A549 (cell line): ENCODE data around the gene FAM181A.

Source experiments
- BHLHE40 ChIP-seq: IDR thresholded peaks from 2 replicates; pipeline ENCODE4 v1.6.1; 2012; ENCODE audit warnings: low read depth, low read length, inconsistent platforms
- CEBPB ChIP-seq, 2 experiments: fragments of >200 bp in 1 of 2; sonication (Bioruptor Twin) in 1 of 2; formaldehyde crosslinking in 1 of 2; IDR thresholded peaks; 2 replicates each; pipeline ENCODE4 v1.6.1; 2012 to 2016
- CHD2 ChIP-seq: fragments of 150-350 bp; IDR thresholded peaks from 2 replicates; pipeline ENCODE4 v1.6.1; 2014; ENCODE audit warnings: low read length; ENCODE audit not compliant: partially characterized antibody
- CTCF ChIP-seq: fragments of >200 bp; sonication (Bioruptor Twin); formaldehyde crosslinking; IDR thresholded peaks from 3 replicates; pipeline ENCODE4 v1.5.1; 2016
- JUN ChIP-seq, 2 experiments: fragments of >200 bp; sonication (Bioruptor Twin); formaldehyde crosslinking; IDR thresholded peaks; 2 replicates in 1 of 2; 3 replicates in 1 of 2; pipeline ENCODE4 v1.6.1; 2016 to 2017
- MAFK ChIP-seq: fragments of 450-650 bp; IDR thresholded peaks from 2 replicates; pipeline ENCODE4 v1.6.1; 2014; ENCODE audit not compliant: partially characterized antibody
- MAZ ChIP-seq: fragments of 150-350 bp; IDR thresholded peaks from 2 replicates; pipeline ENCODE4 v1.6.1; 2014; ENCODE audit warnings: antibody characterized with exemption, low read depth, low read length, borderline replicate concordance
- POLR2A ChIP-seq: IDR thresholded peaks from 2 replicates; pipeline ENCODE4 v1.6.1; 2012; ENCODE audit warnings: mild to moderate bottlenecking, low read length
- TP53 ChIP-seq: fragments of 250-450 bp; sonication (Bioruptor Pico); IDR thresholded peaks from 2 replicates; pipeline ENCODE4 v1.5.0; 2021; ENCODE audit warnings: mild to moderate bottlenecking, moderate library complexity
- ZSCAN20 ChIP-seq: fragments of 250-450 bp; sonication (Bioruptor Pico); IDR thresholded peaks from 2 replicates; pipeline ENCODE4 v1.8.0; 2022; ENCODE audit warnings: mild to moderate bottlenecking, moderate library complexity

GRCh38 chr14:93946104-93946503 lies 19.0 kb downstream of the FAM181A start:
- TF ChIP-seq CTCF (no peak), MAFK (no peak), POLR2A (no peak), JUN (IDR thresholded peaks at IDR 0.05) (no peak), TP53 (CRISPR knock-in tag) (no peak), CEBPB (IDR thresholded peaks at IDR 0.05) (no peak), MAZ (no peak), CHD2 (no peak), ZSCAN20 (no peak), BHLHE40 (no peak)
